DMS 273 (cell line): ENCODE results near the gene MAP3K3.

Experiments
- DNase-seq: peaks from one replicate; lab custom pipeline; 2025; ENCODE audit not compliant: unreplicated experiment; lab: John Stamatoyannopoulos, UW

MAP3K3 gene

GRCh38 chr17:63622574-63623390, 565 bp downstream of the MAP3K3 start:
- DNase-seq: peak; percentile 88

- DNase-seq: no peak
Observed at GRCh38 chr17:63623786-63624530, 1.7 kb downstream of the MAP3K3 start.

GRCh38 chr17:63624531-63624880, 2.3 kb downstream of the MAP3K3 start:
- no peak for DNase-seq

DNA sequence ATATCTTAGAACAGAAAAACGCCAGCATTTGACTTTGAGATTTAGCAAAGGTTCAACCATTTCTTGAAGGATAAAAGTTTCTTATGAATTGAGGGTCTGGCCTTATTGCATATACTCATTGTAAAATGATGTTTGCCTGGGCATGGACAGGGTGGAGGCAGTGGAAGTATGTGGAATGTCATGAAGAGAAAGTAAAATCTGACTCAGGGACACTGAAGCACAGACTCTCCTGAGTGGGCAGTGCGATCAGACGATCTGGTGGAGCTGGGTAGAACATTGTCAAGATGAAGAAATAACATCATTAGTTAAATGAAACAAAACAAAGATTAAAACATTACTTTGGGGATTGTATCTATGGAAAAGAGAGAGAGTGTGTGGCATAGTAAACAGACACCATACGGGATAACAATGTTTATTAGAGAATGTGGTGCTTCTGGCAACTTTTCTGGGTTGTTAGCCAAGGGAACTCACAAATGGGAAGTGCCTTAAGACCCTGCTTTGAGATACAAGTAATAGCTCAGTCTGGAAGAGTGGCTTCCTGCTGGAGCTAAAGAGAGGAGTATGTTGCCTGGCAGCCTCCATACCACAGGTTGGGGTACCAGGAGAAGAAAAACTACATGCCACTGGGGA, 4.4 kb downstream of the MAP3K3 start:
- no peak for DNase-seq

- DNase-seq: no peak
Observed at GRCh38 chr17:63629627-63630026, 7.4 kb downstream of the MAP3K3 start.

GRCh38 chr17:63631062-63631461, 8.8 kb downstream of the MAP3K3 start:
- DNase-seq: no peak

GRCh38 chr17:63631626-63632025, 9.4 kb downstream of the MAP3K3 start:
- no peak for DNase-seq

DNA sequence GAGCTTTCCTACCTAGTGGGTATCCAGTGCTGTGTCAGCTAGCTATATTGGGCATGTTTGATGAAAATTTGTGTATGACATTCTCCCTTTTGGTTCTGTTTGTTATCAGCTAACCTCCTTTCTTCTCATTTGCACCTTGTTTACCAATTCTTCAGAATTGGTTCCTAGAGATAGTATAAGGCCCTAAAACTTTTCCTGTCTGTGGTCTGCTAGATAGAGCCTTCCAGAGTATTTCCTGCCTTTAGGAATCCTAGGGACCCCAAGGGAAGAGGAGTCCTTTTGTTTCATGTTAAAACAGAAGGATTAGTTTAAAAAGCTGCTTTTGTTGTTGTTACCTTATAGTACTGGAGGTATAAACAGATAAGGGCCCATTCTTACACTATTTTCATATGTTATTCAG, 11.5 kb downstream of the MAP3K3 start:
- DNase-seq: no peak

- no peak for DNase-seq
Observed at GRCh38 chr17:63634163-63634562, 11.9 kb downstream of the MAP3K3 start.

- DNase-seq: no peak
Observed at GRCh38 chr17:63634816-63635215, 12.6 kb downstream of the MAP3K3 start.

GRCh38 chr17:63635290-63635689, 13.1 kb downstream of the MAP3K3 start:
- no peak for DNase-seq

- DNase-seq: no peak
Observed at GRCh38 chr17:63635787-63636186, 13.6 kb downstream of the MAP3K3 start.

GRCh38 chr17:63639125-63639524, 16.9 kb downstream of the MAP3K3 start:
- DNase-seq: no peak

GRCh38 chr17:63640038-63640437, 17.8 kb downstream of the MAP3K3 start:
- DNase-seq: no peak

- DNase-seq: no peak
Observed at GRCh38 chr17:63641692-63642448, 19.7 kb downstream of the MAP3K3 start.

DNA sequence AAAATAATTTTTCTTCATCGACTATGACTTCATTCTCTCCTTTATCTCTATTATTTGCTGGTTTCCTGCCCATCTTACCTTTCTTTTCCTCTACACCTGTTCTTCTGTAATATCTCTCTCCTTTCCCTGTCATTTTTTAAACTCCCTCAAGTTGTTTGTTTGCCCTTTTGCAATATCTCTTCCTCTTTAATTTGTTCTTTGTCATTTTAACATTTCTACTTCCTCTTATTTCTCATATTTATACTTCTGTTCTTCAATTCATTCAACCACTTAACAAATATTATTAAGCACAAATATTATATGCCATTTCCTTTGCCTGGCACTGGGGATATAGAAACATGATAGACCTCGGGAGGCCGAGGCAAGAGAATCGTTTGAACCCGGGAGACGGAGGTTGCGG, 22.6 kb downstream of the MAP3K3 start:
- no peak for DNase-seq

DNA sequence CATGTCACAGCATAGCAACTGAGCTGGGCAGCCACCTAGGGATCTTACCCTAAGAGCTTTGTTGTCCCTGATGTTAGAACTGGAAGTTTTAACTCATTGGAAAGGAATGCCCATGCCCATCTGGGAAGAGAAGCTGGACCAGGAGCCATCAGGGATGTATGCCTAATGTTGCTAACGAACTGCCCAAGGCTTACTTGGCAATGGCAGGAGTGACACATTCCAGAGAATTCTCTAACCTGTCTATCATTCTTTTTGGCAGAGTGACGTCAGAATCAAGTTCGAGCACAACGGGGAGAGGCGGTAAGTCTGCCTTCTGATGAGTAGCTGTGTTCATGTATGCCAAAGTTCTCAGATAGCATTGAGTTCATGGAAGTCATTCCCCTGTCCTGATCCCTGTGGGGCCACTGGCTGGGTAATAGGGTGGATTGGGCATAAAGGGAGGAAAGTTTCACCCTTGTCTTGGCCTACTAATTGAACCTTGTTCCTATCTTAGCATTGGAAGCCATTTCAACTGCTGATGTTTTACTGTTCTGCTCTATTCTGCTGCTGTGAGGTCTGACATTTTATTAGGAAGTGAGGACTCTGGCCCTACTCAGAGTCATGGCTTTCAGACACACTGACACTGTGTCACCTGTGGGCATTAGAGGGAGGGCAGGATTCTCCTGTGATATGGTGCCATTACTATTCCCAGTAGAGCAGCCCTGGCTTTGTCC, 23.7 kb downstream of the MAP3K3 start:
- no peak for DNase-seq

DNA sequence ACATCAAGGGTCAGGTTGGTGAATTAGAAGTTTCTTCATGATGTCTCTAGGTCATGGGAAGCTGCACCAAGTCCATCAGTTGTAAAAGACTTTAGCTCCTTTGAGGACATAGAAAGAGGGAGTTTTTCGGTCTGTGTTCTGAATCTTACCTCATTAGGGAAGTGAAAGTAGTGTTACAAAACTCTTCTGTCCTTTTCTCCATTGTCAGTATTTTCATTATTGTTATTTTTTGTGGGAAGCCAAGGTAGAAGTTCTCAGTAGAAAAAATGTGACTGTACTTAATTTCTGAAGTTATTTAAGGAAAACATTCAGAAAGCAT, 24.2 kb downstream of the MAP3K3 start:
- no peak for DNase-seq

- DNase-seq: no peak
Observed at GRCh38 chr17:63647065-63647725, 25.0 kb downstream of the MAP3K3 start.

- DNase-seq: no peak
Observed at GRCh38 chr17:63647936-63648335, 25.7 kb downstream of the MAP3K3 start.
